Peyer's patch (tissue), 4 donors: ENCODE results near the gene CYP2F1.
"Not testable (repeated sequence)": the region's sequence is repeated elsewhere in the genome, so short reads cannot be mapped to it uniquely, and the experiment has no call there.

Source experiments
- CTCF ChIP-seq, 6 experiments: fragments of 450-650 bp in 4 of 6; fragments of 200-600 bp in 2 of 6; sonication (generic) in 1 of 6; IDR thresholded peaks; one replicate each; pipeline ENCODE4 v1.5.1; 2017 to 2019; ENCODE audit warnings: antibody characterized with exemption in 6 of 6, mild to moderate bottlenecking in 3 of 6, moderate library complexity in 1 of 6
- POLR2A ChIP-seq, 2 donors: fragments of 450-650 bp; IDR thresholded peaks; one replicate each; pipeline ENCODE4 v1.5.1; 2017; ENCODE audit warnings: antibody characterized with exemption in 2 of 2, mild to moderate bottlenecking in 2 of 2, moderate library complexity in 2 of 2

- not testable (repeated sequence) for TF ChIP-seq CTCF, POLR2A (IDR thresholded peaks at IDR 0.05)
Measured at GRCh38 chr19:41102210-41102609, 12.0 kb upstream of the CYP2F1 start.
